OCI-LY7 (cell line): ENCODE measurements around the gene ZDHHC19. TPM values are rescaled to one million over a fixed set of nuclear protein-coding genes. Genes with fewer than 3 reads are reported as not detected.
"Not testable (repeated sequence)": the region's sequence is repeated elsewhere in the genome, so short reads cannot be mapped to it uniquely, and the experiment has no call there.

Experiments
- BruUV-seq: library from RNA; stranded (reverse); fragments of 400-500 nt; replicated peaks from 2 replicates; lab custom pipeline; 2021; lab: Mats Ljungman, UMichigan
- CTCF ChIA-PET: fragments of 300-600 bp; sonication (Branson Sonifier 250); formaldehyde crosslinking; loops from one replicate; lab custom pipeline; 2022; ENCODE audit warnings: antibody characterized with exemption; ENCODE audit not compliant: unreplicated experiment; lab: Charles Lee
- POLR2A ChIA-PET: fragments of 300-600 bp; sonication (Branson Sonifier 250); formaldehyde crosslinking; loops from one replicate; lab custom pipeline; 2022; ENCODE audit warnings: antibody characterized with exemption; lab: Charles Lee
- DNase-seq: peaks from one replicate; pipeline ENCODE4 v3.0.0-alpha.2; 2015; ENCODE audit warnings: low spot score
- H2AFZ ChIP-seq: fragments of 200-600 bp; sonication (generic), shearing (Covaris generic); 2 replicates; pipeline ENCODE4 v1.6.1; 2014; ENCODE audit warnings: mild to moderate bottlenecking, antibody characterized with exemption, low read length, moderate library complexity
- H3K27ac ChIP-seq: fragments of 200-600 bp; sonication (generic); 2 replicates; pipeline ENCODE4 v1.5.1; 2014; ENCODE audit warnings: mixed run types, low read depth, mild to moderate bottlenecking, moderate library complexity, low read length, inconsistent platforms; ENCODE audit not compliant: poor library complexity, severe bottlenecking
- H3K36me3 ChIP-seq: fragments of 200-600 bp; sonication (generic); 2 replicates; pipeline ENCODE4 v1.6.1; 2014; ENCODE audit warnings: mild to moderate bottlenecking, antibody characterized with exemption, low read length, moderate library complexity, mixed read lengths; ENCODE audit not compliant: insufficient read depth
- H3K4me1 ChIP-seq: fragments of 200-600 bp; sonication (generic); 2 replicates; pipeline ENCODE4 v1.5.1; 2014; ENCODE audit warnings: mild to moderate bottlenecking, low read length; ENCODE audit not compliant: insufficient read depth, poor library complexity, severe bottlenecking
- H3K4me2 ChIP-seq: fragments of 200-600 bp; sonication (generic); 2 replicates; pipeline ENCODE4 v1.6.1; 2014; ENCODE audit warnings: mild to moderate bottlenecking, low read length
- H3K4me3 ChIP-seq: fragments of 200-600 bp; sonication (generic); 2 replicates; pipeline ENCODE4 v1.5.1; 2014; ENCODE audit warnings: mild to moderate bottlenecking, low read depth, low read length; ENCODE audit not compliant: poor library complexity, severe bottlenecking
- H3K79me2 ChIP-seq: fragments of 200-600 bp; sonication (generic); 2 replicates; pipeline ENCODE4 v1.6.1; 2016; ENCODE audit warnings: low read depth, mild to moderate bottlenecking, low read length, moderate library complexity, mixed read lengths; ENCODE audit not compliant: insufficient read depth
- H3K9me2 ChIP-seq: fragments of 200-600 bp; sonication (generic); 2 replicates; pipeline ENCODE4 v1.6.1; 2016; ENCODE audit warnings: mild to moderate bottlenecking, low read length, mixed read lengths; ENCODE audit not compliant: insufficient read depth
- H3K9me3 ChIP-seq: fragments of 200-600 bp; sonication (generic); 2 replicates; pipeline ENCODE4 v1.6.1; 2014; ENCODE audit warnings: mild to moderate bottlenecking, mixed run types, low read length, mixed read lengths
- H4K20me1 ChIP-seq: fragments of 200-600 bp; sonication (generic); 2 replicates; pipeline ENCODE4 v1.6.1; 2014; ENCODE audit warnings: mild to moderate bottlenecking, antibody characterized with exemption, low read length, moderate library complexity, mixed read lengths; ENCODE audit not compliant: insufficient read depth
- EZH2phosphoT487 ChIP-seq: fragments of 200-600 bp; sonication (generic); IDR thresholded peaks from 2 replicates; pipeline ENCODE4 v1.6.1; 2018; ENCODE audit warnings: low read depth, borderline replicate concordance, mild to moderate bottlenecking, mixed run types, antibody characterized with exemption, low read length, moderate library complexity, mixed read lengths
- intact Hi-C: fragments of 100-400 bp; cut with micrococcal nuclease; formaldehyde crosslinking; loops from one replicate; pipeline ENCODE4 v1.10.0; 2022; ENCODE audit not compliant: unreplicated experiment
- total RNA-seq, 2 experiments: library from RNA; depleted of rRNA in 1 of 2; stranded (reverse); fragments of >200 nt in 1 of 2; shearing (Covaris generic) in 1 of 2; gene quantifications; 2 replicates each; pipeline ENCODE4 v1.2.3, GENCODE V29; 2014 to 2022
- TF ChIP-seq, protein P1 (sequence below): fragments of 200-600 bp; sonication (generic); conservative IDR thresholded peaks from 2 replicates; pipeline ENCODE4 v1.5.1; 2014; ENCODE audit warnings: mild to moderate bottlenecking, antibody characterized with exemption, low read length, moderate library complexity, mixed read lengths

ZDHHC19 gene
- total RNA-seq, 2 experiments from 2014 or later: not detected

DNA sequence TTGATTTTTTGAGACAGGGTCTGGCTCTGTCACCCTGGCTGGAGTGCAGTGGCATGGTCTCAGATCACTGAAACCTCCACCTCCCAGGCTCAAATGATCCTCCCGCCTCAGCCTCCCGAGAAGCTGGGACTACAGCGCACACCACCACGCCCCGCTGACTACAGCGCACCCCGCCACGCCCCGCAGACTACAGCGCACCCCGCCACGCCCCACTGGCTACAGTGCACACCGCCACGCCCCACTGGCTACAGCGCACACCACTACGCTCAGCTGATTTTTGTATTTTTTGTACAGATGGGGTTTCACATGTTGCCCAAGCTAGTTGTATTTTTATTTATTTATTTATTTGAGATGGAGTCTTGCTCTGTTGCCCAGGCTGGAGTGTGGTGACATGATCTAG lies 40.7 kb upstream of the ZDHHC19 start:
- no peak overlapping the region for H3K27ac ChIP-seq
- intact Hi-C loops: loop anchor here (10.0 kb wide), 1 partner anchor 193 kb away; no protein-coding TSS in a partner anchor
- peaks cover 6% of the 10 kb centered on the region for H3K36me3 ChIP-seq
- H3K9me3 ChIP-seq: no peaks in the 10 kb centered on the region
- ChIA-PET POLR2A (interaction anchor here (0.6 kb wide), 2 partner anchors 271 to 273 kb away, joined by 3 read pairs; no protein-coding TSS in a partner anchor), CTCF (interaction anchor here (0.5 kb wide), 1 partner anchor 234 kb away, joined by 4 read pairs; no protein-coding TSS in a partner anchor)
- no peak for DNase-seq
- no peaks in the 10 kb centered on the region for H3K4me1 ChIP-seq
- H4K20me1 ChIP-seq: no peaks in the 10 kb centered on the region
- TF ChIP-seq EZH2phosphoT487: no peak
- TF ChIP-seq, protein P1, sequence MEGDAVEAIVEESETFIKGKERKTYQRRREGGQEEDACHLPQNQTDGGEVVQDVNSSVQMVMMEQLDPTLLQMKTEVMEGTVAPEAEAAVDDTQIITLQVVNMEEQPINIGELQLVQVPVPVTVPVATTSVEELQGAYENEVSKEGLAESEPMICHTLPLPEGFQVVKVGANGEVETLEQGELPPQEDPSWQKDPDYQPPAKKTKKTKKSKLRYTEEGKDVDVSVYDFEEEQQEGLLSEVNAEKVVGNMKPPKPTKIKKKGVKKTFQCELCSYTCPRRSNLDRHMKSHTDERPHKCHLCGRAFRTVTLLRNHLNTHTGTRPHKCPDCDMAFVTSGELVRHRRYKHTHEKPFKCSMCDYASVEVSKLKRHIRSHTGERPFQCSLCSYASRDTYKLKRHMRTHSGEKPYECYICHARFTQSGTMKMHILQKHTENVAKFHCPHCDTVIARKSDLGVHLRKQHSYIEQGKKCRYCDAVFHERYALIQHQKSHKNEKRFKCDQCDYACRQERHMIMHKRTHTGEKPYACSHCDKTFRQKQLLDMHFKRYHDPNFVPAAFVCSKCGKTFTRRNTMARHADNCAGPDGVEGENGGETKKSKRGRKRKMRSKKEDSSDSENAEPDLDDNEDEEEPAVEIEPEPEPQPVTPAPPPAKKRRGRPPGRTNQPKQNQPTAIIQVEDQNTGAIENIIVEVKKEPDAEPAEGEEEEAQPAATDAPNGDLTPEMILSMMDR: no peak
- BruUV-seq: no TSS peak
- H2AFZ ChIP-seq: no peak overlapping the region
- H3K4me2 ChIP-seq: no peak overlapping the region
- no peaks in the 10 kb centered on the region for H3K9me2 ChIP-seq
- H3K79me2 ChIP-seq: no peaks in the 10 kb centered on the region
- no peak overlapping the region for H3K4me3 ChIP-seq

DNA sequence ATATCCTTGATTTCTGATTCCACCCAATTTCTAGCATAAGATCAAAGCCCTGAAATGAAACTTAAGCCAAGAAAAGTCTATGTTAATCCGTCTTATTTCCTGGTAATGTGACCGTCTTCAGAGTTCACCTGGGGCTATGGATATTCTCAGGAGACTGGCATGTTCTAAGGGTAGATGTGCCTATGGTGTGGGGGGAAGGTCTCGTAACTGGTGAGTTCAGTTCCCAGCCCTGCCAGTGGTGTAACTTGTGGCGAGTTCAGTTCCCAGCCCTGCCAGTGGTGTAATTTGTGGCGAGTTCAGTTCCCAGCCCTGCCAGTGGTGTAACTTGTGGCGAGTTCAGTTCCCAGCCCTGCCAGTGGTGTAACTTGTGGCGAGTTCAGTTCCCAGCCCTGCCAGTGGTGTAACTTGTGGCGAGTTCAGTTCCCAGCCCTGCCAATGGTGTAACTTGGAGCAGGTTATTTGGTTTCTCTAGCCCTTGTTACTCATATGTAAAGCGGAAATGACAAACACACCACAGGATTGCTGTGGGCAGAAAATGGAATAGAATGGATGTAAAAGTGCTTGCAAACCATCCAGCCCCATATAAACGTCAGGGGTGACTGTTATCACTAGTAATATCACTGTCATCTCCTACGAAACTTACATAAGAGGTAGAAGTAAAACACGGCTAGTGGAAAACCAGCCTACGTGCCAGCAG lies 35.6 kb upstream of the ZDHHC19 start:
- H3K4me3 ChIP-seq: no peak overlapping the region
- H3K9me3 ChIP-seq: no peaks in the 10 kb centered on the region
- H3K27ac ChIP-seq: no peak overlapping the region
- no peak for DNase-seq
- H3K9me2 ChIP-seq: no peaks in the 10 kb centered on the region
- CTCF ChIA-PET: no interaction called here
- no peak overlapping the region for H3K4me2 ChIP-seq
- POLR2A ChIA-PET: interaction anchor here (0.7 kb wide), 1 partner anchor 203 kb away, joined by 3 read pairs; no protein-coding TSS in a partner anchor
- H3K36me3 ChIP-seq: peaks cover 14% of the 10 kb centered on the region
- H3K79me2 ChIP-seq: no peaks in the 10 kb centered on the region
- no peaks in the 10 kb centered on the region for H3K4me1 ChIP-seq
- no peaks in the 10 kb centered on the region for H4K20me1 ChIP-seq
- TF ChIP-seq, protein P1: no peak
- no peak for TF ChIP-seq EZH2phosphoT487
- intact Hi-C loops: no loop called here
- BruUV-seq: no TSS peak
- H2AFZ ChIP-seq: no peak overlapping the region

DNA sequence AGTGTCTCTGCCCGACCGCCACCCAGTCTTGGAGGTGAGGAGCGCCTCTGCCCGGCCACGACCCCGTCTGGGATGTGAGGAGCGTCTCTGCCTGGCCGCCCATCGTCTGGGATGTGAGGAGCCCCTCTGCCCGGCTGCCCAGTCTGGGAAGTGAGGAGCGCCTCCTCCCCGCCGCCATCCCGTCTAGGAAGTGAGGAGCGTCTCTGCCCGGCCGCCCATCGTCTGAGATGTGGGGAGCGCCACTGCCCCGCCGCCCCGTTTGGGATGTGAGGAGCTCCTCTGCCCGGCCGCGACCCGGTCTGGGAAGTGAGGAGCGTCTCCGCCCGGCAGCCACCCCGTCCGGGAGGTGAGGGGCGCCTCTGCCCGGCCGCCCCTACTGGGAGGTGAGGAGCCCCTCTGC lies 33.0 kb upstream of the ZDHHC19 start:
- H3K4me2 ChIP-seq, intact Hi-C loops, H3K4me3 ChIP-seq, H3K79me2 ChIP-seq, POLR2A ChIA-PET, H3K4me1 ChIP-seq, H3K9me2 ChIP-seq, BruUV-seq, DNase-seq, CTCF ChIA-PET, H4K20me1 ChIP-seq, H2AFZ ChIP-seq, H3K9me3 ChIP-seq, H3K27ac ChIP-seq: not testable (repeated sequence)
- H3K36me3 ChIP-seq: peaks cover 19% of the 10 kb centered on the region
